Measurements from ENCODE around the gene SLC18B1.

Gene SLC18B1

DNA sequence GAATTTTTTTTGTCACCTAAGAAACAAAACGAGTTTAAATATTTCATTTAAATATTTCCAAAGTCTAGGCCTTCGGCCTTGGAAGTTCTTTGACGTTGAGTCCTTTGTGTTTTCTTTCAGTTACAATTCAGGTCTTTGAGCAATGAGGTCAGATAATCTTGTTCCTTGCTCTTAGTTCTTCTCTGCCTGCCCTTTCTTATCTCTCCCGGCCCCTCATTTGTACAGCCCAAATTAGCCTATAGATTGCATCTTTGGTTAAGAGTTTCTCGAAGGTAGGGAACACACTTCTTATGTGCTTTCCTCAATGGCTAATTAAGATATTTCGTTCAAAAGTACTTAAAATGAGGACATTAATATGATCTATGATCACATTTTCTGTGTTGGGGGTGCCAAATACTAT, 34.5 kb upstream of the SLC18B1 start:
- DNase-seq (no peak), ATAC-seq (ENCODE audit: insufficient read depth, low read depth) (no peak)
- Histone ChIP-seq H3K4me3 (ENCODE audit: low read depth in 1 of 2, low read length in 2 of 2) (no peak overlapping the region), H4K20me1 (ENCODE audit: insufficient read depth, low read length) (no peaks in the 10 kb centered on the region), H2AFZ (ENCODE audit: low read depth, low read length) (no peak overlapping the region), H3K4me2 (ENCODE audit: insufficient read depth, low read length) (no peak overlapping the region), H3K4me1 (ENCODE audit: insufficient read depth, low read length) (no peaks in the 10 kb centered on the region), H3K79me2 (ENCODE audit: insufficient read depth, low read length) (no peaks in the 10 kb centered on the region), H3K36me3 (ENCODE audit: insufficient read depth, low read length) (no peaks in the 10 kb centered on the region), H3K27me3 (ENCODE audit: insufficient read depth, low read length, poor library complexity) (peaks cover 9% of the 10 kb centered on the region), H3K9me3 (ENCODE audit: insufficient read depth, low read length, severe bottlenecking) (no peaks in the 10 kb centered on the region), H3K27ac (ENCODE audit: low read length) (no peak overlapping the region), H3K9ac (ENCODE audit: low read depth, low read length) (no peak overlapping the region)
- TF ChIP-seq, protein P1, sequence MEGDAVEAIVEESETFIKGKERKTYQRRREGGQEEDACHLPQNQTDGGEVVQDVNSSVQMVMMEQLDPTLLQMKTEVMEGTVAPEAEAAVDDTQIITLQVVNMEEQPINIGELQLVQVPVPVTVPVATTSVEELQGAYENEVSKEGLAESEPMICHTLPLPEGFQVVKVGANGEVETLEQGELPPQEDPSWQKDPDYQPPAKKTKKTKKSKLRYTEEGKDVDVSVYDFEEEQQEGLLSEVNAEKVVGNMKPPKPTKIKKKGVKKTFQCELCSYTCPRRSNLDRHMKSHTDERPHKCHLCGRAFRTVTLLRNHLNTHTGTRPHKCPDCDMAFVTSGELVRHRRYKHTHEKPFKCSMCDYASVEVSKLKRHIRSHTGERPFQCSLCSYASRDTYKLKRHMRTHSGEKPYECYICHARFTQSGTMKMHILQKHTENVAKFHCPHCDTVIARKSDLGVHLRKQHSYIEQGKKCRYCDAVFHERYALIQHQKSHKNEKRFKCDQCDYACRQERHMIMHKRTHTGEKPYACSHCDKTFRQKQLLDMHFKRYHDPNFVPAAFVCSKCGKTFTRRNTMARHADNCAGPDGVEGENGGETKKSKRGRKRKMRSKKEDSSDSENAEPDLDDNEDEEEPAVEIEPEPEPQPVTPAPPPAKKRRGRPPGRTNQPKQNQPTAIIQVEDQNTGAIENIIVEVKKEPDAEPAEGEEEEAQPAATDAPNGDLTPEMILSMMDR (IDR thresholded peaks at IDR 0.05; ENCODE audit: borderline replicate concordance, extremely low read depth, low read length, poor library complexity, severe bottlenecking), result no peak
- TF ChIP-seq EZH2 (IDR thresholded peaks at IDR 0.05; ENCODE audit: borderline replicate concordance, low read depth, low read length, severe bottlenecking), result no peak

DNA sequence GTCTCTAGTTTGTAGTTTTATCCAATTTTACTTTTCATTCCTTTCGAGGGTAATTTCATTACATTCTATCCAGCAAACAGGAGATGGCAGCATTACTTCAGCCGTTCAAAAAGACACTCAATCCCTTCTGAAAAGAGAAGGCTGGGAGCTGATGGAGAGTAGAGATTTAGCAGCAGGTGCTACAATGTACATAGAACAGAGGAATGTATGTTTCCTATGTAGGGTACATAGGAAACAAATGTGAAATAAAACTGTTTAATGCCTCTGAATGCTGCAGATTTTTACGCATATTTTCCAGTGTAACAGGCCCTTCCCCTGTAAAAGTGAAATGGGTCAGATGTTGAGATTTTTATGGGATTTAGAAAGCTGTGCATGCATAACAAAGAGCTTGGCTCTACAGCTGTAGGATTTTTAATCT, 31.9 kb upstream of the SLC18B1 start:
- Histone ChIP-seq H3K4me2 (ENCODE audit: insufficient read depth, low read length) (no peak overlapping the region), H3K27me3 (ENCODE audit: insufficient read depth, low read length, poor library complexity) (peaks cover 5% of the 10 kb centered on the region), H3K79me2 (ENCODE audit: insufficient read depth, low read length) (no peaks in the 10 kb centered on the region), H4K20me1 (ENCODE audit: insufficient read depth, low read length) (no peaks in the 10 kb centered on the region), H3K36me3 (ENCODE audit: insufficient read depth, low read length) (no peaks in the 10 kb centered on the region), H3K27ac (ENCODE audit: low read length) (no peak overlapping the region), H2AFZ (ENCODE audit: low read depth, low read length) (no peak overlapping the region), H3K4me3 (ENCODE audit: low read depth in 1 of 2, low read length in 2 of 2) (no peak overlapping the region), H3K9me3 (ENCODE audit: insufficient read depth, low read length, severe bottlenecking) (no peaks in the 10 kb centered on the region), H3K4me1 (ENCODE audit: insufficient read depth, low read length) (no peaks in the 10 kb centered on the region), H3K9ac (ENCODE audit: low read depth, low read length) (no peak overlapping the region)
- TF ChIP-seq, protein P1 (IDR thresholded peaks at IDR 0.05; ENCODE audit: borderline replicate concordance, extremely low read depth, low read length, poor library complexity, severe bottlenecking), result peak; percentile 43
- no peak for TF ChIP-seq EZH2 (IDR thresholded peaks at IDR 0.05; ENCODE audit: borderline replicate concordance, low read depth, low read length, severe bottlenecking)
- DNase-seq (no peak), ATAC-seq (ENCODE audit: insufficient read depth, low read depth) (0 out of 3 replicates have a peak, but pooled peaks have one; percentile 40)

DNA sequence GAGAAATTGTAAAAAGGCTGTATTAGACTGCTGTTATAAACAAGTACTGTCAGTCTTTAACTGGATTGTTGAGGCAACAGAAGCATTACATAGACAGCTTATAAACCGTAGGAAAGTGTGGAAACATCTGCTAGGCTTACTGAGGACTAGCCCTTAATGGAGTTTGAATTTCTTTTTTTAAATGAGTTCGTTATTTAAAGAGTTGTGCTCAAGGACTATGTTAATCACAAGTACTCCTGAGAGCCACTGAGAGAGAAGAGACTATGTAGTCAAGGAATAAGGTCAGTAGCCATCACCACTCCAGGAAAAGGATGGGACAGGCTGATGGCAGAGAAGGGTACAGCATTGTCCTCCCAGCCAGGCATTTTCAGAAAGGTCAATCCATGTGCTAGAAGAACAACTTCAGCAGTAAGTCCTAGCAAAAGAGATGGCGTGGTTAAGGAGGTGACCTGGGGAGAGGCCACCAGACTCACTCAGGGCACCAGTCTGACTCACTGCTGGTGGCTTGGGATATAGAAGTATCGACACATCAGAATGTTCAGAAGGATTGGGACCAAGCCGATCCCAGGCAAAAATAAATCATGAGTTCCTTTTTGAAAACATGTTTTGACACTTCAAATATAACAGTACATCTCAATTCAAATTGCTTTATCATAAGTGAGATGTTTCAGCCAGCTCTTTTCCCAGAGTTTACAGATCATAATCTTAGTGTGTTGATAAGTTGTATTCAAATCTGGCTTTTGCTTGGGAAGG, 22.4 kb upstream of the SLC18B1 start:
- H2AFZ ChIP-seq (ENCODE audit: low read depth, low read length), result no peak overlapping the region
- H3K79me2 ChIP-seq (ENCODE audit: insufficient read depth, low read length), result peaks cover 9% of the 10 kb centered on the region
- no peaks in the 10 kb centered on the region for H3K9me3 ChIP-seq (ENCODE audit: insufficient read depth, low read length, severe bottlenecking)
- peak; percentile 23 for ATAC-seq (ENCODE audit: insufficient read depth, low read depth)
- H3K36me3 ChIP-seq (ENCODE audit: insufficient read depth, low read length), result peaks cover 28% of the 10 kb centered on the region
- no peak overlapping the region for H3K9ac ChIP-seq (ENCODE audit: low read depth, low read length)
- no peak for TF ChIP-seq EZH2 (IDR thresholded peaks at IDR 0.05; ENCODE audit: borderline replicate concordance, low read depth, low read length, severe bottlenecking)
- TF ChIP-seq, protein P1 (IDR thresholded peaks at IDR 0.05; ENCODE audit: borderline replicate concordance, extremely low read depth, low read length, poor library complexity, severe bottlenecking), result no peak
- no peaks in the 10 kb centered on the region for H3K27me3 ChIP-seq (ENCODE audit: insufficient read depth, low read length, poor library complexity)
- no peak overlapping the region for H3K27ac ChIP-seq (ENCODE audit: low read length)
- peaks cover 22% of the 10 kb centered on the region for H4K20me1 ChIP-seq (ENCODE audit: insufficient read depth, low read length)
- peaks cover 14% of the 10 kb centered on the region for H3K4me1 ChIP-seq (ENCODE audit: insufficient read depth, low read length)
- DNase-seq, result no peak
- no peak overlapping the region for H3K4me2 ChIP-seq (ENCODE audit: insufficient read depth, low read length)
- H3K4me3 ChIP-seq (ENCODE audit: low read depth in 1 of 2, low read length in 2 of 2), result no peak overlapping the region

Measured in DND-41 (cell line).